CD4-positive, alpha-beta T cell treated with Interleukin-4 for 4 hours (primary cell): ENCODE results near the gene MEGF6.
"Not testable (repeated sequence)": the region's sequence is repeated elsewhere in the genome, so short reads cannot be mapped to it uniquely, and the experiment has no call there.

Experiments used
- DNase-seq: peaks from one replicate; pipeline ENCODE4 v3.0.0-alpha.2; 2020

Gene MEGF6

DNA sequence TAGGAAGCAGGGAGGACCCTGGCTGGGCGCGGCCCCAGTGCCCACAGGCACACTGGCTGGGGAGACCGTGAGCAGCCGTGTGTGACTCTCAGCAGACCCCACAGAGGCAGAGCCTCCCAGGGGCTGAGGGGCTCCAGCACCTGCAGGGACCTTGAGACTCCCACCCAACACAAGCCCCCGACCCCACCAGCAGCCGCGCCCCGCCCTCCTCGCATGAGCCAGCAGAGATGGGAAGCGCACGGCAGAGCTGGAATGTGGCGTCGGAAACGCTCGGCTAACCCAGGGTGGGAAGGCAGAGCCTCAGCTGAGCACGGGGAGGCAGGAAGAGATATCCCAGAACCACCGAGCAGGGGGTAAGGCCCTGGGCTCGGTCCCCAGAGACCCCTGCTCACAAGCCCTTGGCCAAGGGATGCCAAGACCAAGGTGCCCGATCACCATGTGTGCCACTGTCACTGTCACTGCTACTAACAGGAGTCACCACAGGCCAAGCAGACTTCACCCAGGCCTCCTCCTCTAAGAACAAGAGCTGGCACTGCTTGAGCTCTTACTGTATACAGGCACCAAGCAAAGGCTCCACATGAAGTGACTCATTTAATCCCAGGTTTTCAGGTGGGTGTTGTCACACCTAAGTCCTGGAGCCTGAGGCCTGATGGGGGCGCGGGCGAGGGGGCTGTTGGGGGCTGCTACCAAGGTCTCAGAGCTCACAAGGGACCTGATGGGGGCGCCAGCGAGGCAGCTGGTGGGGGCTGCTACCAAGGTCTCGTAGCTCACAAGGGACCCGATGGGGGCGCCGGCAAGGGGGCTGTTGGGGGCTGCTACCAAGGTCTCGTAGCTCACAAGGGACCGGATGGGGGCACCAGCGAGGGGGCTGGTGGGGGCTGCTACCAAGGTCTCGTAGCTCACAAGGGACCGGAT lies 20.1 kb downstream of the MEGF6 start:
- DNase-seq: no peak

DNA sequence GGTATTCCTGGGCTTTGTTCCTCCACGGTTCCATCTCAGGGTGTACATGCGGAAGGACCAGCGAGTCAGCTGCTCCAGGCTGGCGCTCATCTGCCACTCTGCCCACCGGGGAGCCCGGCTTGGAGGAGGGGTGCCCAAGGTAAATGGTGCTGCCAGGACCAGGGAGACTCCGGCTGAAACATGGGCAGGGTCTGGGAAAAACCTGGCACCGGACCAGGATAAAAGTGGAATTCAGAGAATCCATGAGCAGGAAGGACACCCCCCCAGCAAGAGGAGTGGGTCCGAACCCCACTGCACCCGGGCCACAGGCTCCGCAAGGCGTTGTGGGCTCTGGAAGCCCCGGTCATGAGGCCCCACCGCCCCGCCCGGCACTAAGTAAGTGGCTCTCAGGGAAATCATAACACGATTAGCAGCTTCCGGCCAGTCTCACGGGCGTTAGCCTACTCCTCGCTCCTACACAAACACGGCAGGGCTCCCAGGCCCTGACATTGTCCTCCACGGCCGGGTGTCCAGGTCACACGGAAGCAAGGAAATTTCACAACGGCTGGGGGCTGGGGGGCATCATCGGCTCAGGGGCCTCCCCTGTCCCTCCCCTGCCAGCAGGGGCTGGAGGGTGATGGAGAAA lies 21.1 kb downstream of the MEGF6 start:
- DNase-seq: no peak

DNA sequence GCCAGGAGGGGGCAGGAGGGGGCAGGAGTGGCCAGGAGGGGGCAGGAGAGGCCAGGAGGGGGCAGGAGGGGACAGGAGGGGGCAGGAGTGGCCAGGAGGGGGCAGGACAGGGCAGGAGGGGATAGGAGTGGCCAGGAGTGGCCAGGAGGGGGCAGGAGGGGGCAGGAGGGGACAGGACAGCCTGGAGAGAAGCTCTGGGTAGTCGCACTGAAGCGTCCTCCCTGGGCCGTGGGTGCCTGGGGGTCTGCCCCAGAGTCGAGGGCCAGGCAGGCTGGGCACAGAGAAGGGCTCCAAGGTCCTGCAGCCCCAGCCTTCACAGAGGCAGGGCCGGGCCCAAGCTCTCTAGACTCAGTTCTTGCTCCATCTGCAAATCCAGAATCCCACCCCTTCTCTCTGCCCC lies 22.9 kb downstream of the MEGF6 start:
- DNase-seq: no peak

DNA sequence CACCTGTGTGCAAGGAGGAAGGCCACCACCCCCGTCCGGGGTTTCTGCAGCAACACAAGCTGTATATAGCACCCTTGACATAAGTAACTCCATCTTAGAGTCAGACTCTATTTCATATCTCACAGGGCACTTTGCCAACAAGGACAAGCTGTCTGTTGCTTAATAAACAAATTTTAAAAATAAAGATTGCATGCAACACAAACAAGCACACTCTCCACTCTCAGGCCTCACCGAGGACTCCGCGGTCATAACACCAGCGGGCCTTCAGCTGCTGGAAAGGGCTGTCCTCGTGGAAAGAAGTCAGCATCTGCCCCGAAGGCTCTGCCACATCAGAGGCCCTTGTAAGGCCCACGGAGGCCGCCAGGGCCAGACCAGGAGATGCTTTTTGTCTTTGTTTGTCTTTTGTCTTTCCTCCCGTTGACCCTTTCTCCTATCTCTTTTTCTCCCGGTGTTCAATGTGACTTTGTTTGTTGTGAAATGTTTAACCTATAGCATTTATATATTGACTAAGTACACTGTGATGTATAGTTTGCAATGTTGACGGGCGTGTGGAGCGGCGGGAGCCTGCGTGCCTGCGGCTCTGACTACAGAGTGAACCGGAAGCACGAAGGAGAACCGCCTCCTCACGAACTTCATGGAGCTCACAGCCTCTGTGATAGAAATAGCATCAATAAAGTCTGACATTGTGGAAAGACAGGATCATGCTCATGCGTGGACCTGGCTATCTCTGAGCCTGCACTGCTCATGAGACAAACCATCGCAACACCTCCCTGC lies 24.1 kb downstream of the MEGF6 start:
- no peak for DNase-seq

DNA sequence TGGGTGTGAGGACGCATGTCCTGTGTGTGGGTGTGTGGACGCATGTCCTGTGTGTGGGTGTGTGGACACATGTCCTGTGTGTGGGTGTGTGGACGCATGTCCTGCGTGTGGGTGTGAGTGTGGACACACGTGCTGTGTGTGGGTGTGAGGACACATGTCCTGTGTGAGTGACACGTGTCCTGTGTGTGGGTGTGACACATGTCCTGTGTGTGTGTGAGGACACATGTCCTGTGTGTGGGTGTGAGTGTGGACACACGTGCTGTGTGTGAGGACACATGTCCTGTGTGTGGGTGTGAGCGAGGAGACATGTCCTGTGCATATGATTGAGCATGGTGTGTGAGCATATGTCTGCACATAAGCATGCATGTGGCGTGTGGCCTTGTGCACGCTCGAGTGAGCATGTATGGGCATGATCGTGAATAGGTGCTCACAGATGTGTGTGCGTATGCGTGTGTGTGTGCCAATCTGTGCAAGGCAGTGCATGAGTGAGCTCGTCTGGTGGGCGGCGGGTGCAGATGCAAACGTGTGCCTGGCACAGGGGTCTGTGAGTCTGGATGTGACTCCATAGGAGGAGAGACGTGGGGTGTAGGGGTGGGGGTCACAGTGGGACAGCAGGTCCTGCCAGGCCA lies 25.3 kb downstream of the MEGF6 start:
- DNase-seq: no peak

DNA sequence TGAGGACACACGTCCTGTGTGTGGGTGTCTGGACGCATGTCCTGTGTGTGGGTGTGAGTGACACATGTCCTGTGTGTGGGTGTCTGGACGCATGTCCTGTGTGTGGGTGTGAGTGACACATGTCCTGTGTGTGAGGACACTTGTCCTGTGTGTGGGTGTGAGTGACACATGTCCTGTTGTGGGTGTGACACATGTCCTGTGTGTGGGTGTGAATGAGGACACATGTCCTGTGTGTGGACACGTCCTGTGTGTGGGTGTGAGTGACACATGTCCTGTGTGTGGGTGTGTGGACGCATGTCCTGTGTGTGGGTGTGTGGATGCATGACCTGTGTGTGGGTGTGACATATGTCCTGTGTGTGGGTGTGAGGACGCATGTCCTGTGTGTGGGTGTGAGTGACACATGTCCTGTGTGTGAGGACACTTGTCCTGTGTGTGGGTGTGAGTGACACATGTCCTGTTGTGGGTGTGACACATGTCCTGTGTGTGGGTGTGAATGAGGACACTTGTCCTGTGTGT lies 25.9 kb downstream of the MEGF6 start:
- DNase-seq: not testable (repeated sequence)

DNA sequence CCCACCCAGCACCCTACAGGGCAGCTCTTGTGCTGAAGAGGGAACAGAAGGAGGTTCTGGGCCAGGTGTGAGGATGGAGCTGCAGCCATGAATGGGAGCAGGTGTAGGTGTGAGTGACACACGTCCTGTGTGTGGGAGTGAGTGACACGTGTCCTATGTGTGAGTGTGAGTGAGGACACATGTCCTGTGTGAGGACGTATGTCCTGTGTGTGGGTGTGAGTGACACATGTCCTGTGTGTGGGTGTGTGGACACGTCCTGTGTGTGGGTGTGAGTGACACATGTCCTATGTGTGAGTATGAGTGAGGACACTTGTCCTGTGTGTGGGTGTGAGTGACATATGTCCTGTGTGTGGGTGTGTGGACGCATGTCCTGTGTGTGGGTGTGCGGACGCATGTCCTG lies 26.4 kb downstream of the MEGF6 start:
- DNase-seq: no peak

DNA sequence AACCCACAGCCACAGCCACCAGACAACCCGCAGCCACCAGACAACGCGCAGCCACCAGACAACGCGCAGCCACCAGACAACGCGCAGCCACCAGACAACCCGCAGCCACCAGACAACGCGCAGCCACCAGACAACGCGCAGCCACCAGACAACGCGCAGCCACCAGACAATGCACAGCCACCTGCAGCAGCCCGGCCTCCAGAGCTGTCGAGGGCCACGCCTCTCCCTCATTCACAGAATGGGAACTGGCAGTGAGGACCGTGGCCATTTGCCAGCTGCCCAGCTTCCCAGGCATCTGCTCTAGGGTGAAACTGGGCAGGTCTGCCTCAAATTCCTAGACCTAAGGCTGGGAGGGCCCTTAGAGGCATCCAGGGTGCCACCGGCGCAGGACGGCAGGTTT lies 27.6 kb downstream of the MEGF6 start:
- not testable (repeated sequence) for DNase-seq

DNA sequence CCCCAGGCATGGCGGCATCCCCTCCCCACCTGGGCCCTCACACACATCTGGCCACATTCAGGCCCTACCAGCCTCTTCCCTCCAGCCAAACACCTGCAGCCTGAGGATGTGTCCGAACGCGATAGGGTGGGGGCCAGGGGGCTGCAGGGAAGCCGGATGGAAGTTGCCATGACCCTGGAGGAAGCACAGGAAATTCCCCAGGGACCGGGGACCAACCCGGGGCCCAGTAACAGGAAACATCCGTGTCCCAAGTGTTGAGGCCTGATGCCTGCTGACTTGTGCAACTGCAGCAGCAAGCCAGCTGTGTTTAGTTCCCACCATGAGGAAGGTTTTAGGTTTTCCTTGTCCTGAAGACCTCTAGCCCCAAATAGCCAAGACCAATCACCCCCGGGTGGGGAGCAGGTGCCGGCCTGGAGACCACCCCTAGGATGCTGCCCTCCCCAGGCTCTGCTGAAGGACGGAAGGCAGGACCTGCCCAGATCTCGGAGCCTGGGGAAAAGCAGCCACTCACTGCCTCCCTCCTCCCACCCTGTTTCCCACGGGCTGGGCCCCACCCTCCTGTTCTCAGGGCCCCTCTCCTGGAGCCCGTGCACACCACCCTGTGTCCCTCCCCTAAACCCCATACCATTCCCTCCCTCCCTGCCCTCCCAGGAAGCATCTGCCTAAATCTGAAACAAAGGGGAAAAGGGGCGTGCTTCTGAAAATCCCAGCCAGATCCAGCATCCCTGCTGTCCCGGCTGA lies 29.8 kb downstream of the MEGF6 start:
- DNase-seq: no peak

DNA sequence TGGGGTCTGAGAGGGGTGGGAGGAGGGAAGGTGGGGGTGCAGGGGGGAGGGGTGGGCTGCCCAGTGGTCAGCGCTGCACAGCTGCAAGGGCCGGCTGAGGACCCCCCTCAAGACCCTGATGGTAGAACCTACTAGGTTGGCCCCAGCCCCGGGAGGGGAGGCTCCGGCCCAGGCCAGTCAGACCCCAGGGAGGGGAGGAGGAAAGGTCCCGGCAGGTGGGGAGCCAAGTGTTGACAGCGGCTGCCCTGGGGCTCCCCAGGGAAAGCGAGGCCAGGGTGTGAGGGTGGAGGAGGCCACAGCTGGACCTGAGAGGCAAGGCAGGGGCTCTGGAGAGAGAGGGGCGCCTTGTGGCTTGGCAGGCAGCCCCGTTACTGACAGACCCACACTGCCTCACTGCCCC lies 31.1 kb downstream of the MEGF6 start:
- no peak for DNase-seq

DNA sequence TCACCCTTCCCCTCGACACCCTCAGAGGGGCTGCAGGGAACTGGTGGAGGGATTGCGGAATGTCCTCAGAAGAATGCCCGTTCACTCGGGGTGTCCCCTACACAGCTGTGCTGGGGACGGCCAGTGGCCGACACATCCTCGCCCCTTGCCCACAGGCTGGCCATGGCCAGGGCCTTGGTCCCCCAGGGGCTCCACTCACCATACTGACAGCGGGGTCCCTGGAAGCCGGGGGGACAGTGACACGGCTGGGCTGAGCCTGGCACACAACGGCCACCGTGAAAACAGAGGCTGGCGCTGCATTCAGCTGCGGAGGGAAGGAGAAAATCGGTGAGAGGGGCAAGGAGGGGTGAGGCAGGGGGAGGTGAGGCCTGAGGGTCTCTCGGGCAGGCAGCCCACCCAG lies 31.7 kb downstream of the MEGF6 start:
- no peak for DNase-seq

DNA sequence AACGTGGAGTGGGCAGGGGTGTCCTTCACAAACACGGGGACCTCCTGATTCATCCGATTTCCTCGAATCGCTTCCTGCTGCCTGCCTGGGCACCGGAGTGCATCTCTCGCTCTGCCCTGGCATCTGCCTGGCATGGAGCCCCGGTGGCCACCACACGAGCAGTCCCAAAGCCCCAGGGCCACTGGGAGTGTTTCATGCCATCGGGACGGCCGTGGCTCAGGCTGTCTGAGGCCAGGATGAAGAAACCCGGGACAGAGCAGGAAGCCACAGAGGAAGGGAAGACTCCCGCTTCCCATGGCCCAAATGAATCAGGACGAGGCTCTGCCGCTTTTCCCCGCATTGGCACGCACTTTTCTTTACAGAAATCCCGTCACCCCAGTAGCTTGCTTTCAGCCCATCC lies 32.4 kb downstream of the MEGF6 start:
- no peak for DNase-seq

DNA sequence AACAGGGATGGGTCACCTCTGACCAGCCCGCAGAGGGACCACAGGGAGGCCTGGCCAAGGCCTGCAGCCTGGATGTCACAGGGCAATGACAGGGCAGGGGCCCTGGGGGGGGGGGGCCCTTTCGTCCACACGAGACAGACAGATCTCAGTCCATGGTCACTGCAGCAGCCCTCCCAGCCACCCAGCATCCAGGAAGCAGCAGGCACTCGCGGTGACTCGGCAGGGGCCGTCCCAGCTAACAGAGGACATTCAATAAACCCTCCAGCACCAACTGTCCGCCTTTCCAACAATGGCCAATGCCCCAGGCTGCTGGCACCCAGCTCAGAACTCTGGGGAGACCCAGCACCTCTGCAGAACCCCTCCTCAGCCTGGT lies 32.9 kb downstream of the MEGF6 start:
- no peak for DNase-seq

DNA sequence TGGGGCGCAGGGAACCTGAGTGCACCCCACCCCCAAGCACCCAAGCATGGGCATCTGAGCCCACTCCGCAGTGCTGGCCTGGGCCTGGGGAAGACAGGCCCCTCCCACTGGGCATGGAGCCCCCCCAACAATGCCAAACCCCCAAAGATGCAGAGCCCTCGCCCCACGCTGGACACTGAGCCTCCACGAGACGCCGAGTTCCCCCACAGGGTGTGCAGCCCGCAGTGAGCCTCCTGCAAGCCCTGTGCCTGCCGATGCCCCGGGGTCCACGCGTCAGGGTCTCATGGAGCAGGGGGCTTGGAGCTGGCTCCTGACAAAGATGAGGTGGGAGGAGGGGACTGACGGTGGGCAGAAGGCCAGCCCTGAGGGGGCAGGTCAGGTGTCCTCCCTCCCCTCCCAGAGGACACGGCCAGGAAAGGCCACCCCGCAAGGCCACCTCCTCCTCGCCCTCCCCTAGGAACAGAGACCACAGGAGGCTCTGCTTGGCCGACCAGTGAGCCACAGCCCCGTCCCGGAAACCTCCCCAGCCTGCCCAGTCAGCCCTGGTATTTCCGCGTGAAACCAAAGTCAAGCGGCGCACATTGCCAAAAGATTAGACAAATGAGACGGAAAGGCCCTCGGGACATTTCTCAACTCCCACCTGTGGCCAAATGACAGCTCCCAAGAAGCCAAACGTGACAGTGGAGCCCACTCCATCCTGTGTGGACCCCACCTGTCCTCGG lies 33.4 kb downstream of the MEGF6 start:
- no peak for DNase-seq

DNA sequence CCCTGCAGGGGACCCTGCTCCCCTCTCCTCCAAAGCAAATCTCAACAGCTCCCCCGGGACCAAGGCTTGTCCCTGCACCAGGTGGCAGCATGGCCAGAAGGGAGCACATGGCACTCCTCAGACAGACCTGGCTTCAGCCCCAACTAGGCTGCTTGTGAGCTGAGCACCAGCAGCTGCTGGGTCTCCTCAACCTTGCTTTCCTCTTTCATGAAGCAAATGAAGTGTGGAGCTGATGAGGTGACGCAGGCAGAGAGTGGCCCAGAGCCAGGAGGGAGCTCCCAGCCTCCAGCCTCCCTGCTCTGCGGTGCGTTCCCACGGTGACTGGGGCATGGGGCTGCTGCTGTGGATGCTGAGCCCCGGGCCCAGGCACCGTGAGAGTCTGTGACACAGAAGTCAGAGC lies 34.0 kb downstream of the MEGF6 start:
- no peak for DNase-seq

DNA sequence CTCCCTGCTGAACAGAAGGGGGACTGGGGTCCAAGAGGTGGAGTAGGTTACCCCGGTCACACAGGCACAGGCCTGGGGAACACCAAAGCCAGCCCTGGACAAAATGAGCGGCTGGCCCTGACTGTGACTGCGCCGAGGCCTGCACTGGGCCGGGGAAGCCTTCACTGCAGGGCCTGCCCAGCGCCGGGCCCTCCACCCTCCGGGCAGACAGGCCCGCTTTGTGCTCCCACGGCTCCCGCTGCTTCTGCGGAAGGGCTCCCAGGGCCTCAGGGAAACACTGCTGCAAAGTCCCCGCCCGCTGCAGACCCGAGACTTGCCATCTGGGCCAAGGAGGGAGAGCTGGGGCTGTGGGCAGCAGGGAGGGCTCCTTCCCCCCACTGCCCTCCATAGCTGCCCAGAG lies 35.3 kb downstream of the MEGF6 start:
- no peak for DNase-seq

DNA sequence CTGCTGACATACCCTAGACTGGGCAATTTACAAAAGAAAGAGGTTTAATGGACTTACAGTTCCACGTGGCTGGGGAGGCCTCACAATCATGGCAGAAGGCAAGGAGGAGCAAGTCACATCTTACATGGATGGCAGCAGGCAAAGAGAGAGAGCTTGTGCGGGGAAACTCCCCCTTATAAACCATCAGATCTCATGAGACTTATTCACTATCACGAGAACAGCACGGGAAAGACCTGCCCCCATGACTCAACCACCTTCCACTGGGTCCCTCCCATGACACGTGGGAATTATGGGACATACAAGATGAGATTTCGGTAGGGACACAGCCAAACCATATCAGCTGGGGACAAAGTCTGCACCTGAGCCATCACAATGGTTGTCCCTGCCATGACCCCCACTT lies 35.8 kb downstream of the MEGF6 start:
- not testable (repeated sequence) for DNase-seq

DNA sequence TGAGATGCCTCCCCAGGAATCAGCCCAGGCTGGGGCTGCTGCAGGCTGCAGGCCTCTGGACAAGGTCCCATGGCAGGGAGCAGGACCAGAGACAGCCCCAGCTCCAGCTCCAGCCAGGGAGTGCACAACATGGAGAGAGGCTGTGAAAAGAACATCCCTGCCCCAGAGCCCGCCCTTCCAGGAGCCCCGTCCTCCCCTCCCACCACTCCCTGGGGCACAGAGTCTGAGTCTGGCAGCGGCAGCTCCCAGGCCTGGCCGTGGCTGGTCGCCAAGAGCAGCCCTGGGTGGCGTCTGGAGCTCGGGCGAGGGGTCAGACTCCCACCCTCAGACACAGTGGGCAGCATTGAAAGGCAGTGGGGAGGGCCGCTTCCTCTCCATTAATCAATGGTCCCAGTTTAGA lies 37.8 kb downstream of the MEGF6 start:
- no peak for DNase-seq

DNA sequence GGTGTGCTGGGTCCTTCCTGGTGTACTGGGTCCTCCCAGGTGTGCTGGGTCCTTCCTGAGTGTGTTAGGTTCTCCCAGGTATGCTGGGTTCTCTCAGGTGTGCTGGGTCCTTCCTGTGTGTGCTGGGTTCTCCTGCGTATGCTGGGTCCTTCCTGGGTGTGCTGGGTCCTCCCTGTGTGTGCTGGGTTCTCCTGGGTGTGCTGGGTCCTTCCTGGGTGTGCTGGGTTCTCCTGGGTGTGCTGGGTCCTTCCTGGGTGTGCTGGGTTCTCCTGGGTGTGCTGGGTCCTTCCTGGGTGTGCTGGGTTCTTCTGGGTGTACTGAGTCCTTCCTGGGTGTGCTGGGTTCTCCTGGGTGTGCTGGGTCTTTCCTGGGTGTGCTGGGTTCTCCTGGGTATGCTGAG lies 38.7 kb downstream of the MEGF6 start:
- DNase-seq: not testable (repeated sequence)

DNA sequence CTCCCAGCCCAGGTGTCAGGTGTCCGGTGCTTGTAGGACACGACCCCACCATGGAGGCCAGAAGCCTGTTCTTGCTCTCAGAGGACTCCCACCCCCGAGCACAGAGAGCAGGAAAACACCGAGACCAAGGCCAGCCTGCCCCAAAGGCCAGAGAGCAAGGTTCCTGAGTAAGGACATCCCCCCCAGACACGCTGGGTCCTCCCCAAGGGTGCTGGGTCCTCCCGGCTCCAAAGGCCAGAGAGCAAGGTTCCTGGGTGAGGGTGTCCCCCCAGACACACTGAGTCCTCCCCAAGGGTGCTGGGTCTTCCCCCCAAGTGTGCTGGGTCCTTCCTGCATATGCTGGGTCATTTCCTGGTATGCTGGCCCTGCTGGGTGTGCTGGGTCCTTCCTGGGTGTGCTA lies 40.0 kb downstream of the MEGF6 start:
- no peak for DNase-seq
